K562 (cell line): ENCODE measurements around the gene CENPH. TPM values are rescaled to one million over a fixed set of nuclear protein-coding genes. Genes with fewer than 3 reads are reported as not detected.
"Not testable (repeated sequence)": the region's sequence is repeated elsewhere in the genome, so short reads cannot be mapped to it uniquely, and the experiment has no call there.

Source experiments
- ATAC-seq: fragments of 200-7000 bp; cut with Tn5 transposase; 3 replicates; pipeline ENCODE4 v1.9.1; 2020; ENCODE audit warnings: moderate library complexity
- BruUV-seq: library from RNA; stranded (reverse); fragments of 400-500 nt; replicated peaks from 2 replicates; lab custom pipeline; 2021; lab: Mats Ljungman, UMichigan
- CTCF ChIA-PET: fragments of 300-600 bp; formaldehyde crosslinking; extraction: SDS; loops from one replicate; lab custom pipeline; 2021; ENCODE audit warnings: low intra/inter-chr PET ratio; lab: Yijun Ruan, JAX
- POLR2A ChIA-PET: fragments of 300-600, 350-650 bp; sonication (Branson Sonifier 250); formaldehyde crosslinking; extraction: SDS; loops from one replicate; lab custom pipeline; 2021; ENCODE audit warnings: antibody characterized with exemption, inconsistent platforms; lab: Yijun Ruan, JAX
- DNase-seq, 4 experiments: peaks; one replicate each; pipeline versions ENCODE4 v3.0.0 to v3.0.0-alpha.2; 2011 to 2018; ENCODE audit warnings: low spot score in 3 of 4, mixed read lengths in 3 of 4; ENCODE audit errors: extremely low read depth in 1 of 4
- FAIRE-seq: peaks from 2 replicates; lab custom pipeline; 2011; peaks lifted over from hg19 to GRCh38; lab: Jason Lieb, UNC
- H2AFZ ChIP-seq: 2 replicates; pipeline ENCODE4 v1.6.0; 2011; ENCODE audit warnings: low read depth, low read length, control low read depth, inconsistent platforms
- H3K27ac ChIP-seq: fragments of 200-600 bp; 3 replicates; pipeline ENCODE4 v1.8.0; 2011; ENCODE audit warnings: low read depth, mild to moderate bottlenecking, control low read depth, inconsistent platforms, low read length, moderate library complexity, mixed read lengths; ENCODE audit errors: extremely low read depth
- H3K27me3 ChIP-seq, 2 experiments: fragments of 300-600 bp in 1 of 2; 2 replicates in 1 of 2; 3 replicates in 1 of 2; pipeline versions ENCODE4 v1.6.0 to v1.8.0; 2011; ENCODE audit warnings: inconsistent platforms in 2 of 2, low read length in 2 of 2, mild to moderate bottlenecking in 1 of 2, mixed read lengths in 1 of 2, moderate library complexity in 1 of 2; ENCODE audit not compliant: control insufficient read depth in 2 of 2, insufficient read depth in 2 of 2
- H3K36me3 ChIP-seq: fragments of 300-600 bp; 3 replicates; pipeline ENCODE4 v1.8.0; 2011; ENCODE audit warnings: mild to moderate bottlenecking, low read length, inconsistent platforms; ENCODE audit not compliant: control insufficient read depth, insufficient read depth
- H3K4me1 ChIP-seq, 2 experiments: fragments of 200-600 bp in 1 of 2; replicated peaks in 1 of 2; 2 replicates in 1 of 2; 3 replicates in 1 of 2; pipeline versions ENCODE4 v1.5.1 to v1.8.0; 2011; ENCODE audit warnings: inconsistent platforms in 2 of 2, low read length in 2 of 2, mild to moderate bottlenecking in 1 of 2, mixed read lengths in 1 of 2, moderate library complexity in 1 of 2; ENCODE audit not compliant: control insufficient read depth in 2 of 2, insufficient read depth in 2 of 2
- H3K4me2 ChIP-seq: 2 replicates; pipeline ENCODE4 v1.6.1; 2011; ENCODE audit warnings: low read length, control low read depth, inconsistent platforms, mixed read lengths; ENCODE audit not compliant: insufficient read depth
- H3K4me3 ChIP-seq: fragments of 200-600 bp; sonication (generic), shearing (Covaris generic); 2 replicates; pipeline ENCODE4 v1.5.1; 2016; ENCODE audit warnings: control low read depth, inconsistent platforms
- H3K79me2 ChIP-seq: fragments of 200-600 bp; 3 replicates; pipeline ENCODE4 v1.8.0; 2011; ENCODE audit warnings: low read length, inconsistent platforms; ENCODE audit not compliant: control insufficient read depth, insufficient read depth
- H3K9ac ChIP-seq, 2 experiments: 2 replicates each; pipeline versions ENCODE4 v1.6.0 to v1.6.1; 2011; ENCODE audit warnings: low read depth in 2 of 2, low read length in 2 of 2, control low read depth in 1 of 2, inconsistent platforms in 1 of 2, mild to moderate bottlenecking in 1 of 2, mixed read lengths in 1 of 2; ENCODE audit not compliant: insufficient read depth in 1 of 2
- H3K9me1 ChIP-seq: one replicate; pipeline ENCODE4 v1.6.0; 2011; ENCODE audit warnings: inconsistent platforms, mild to moderate bottlenecking, low read length, moderate library complexity; ENCODE audit not compliant: control insufficient read depth, insufficient read depth
- H3K9me3 ChIP-seq: replicated peaks from 2 replicates; pipeline ENCODE4 v1.5.1; 2011; ENCODE audit warnings: low read depth, low read length, inconsistent platforms; ENCODE audit not compliant: control insufficient read depth, insufficient read depth
- H4K20me1 ChIP-seq: replicated peaks from 2 replicates; pipeline ENCODE4 v1.6.1; 2011; ENCODE audit warnings: low read length, inconsistent platforms, mixed read lengths; ENCODE audit not compliant: control insufficient read depth, insufficient read depth
- BCOR ChIP-seq: fragments of 450-650 bp; IDR thresholded peaks from 2 replicates; pipeline ENCODE4 v1.6.1; 2016
- BRD9 ChIP-seq: fragments of 450-650 bp; IDR thresholded peaks from 2 replicates; pipeline ENCODE4 v1.6.1; 2018; ENCODE audit warnings: low read depth; ENCODE audit not compliant: partially characterized antibody
- CBFB ChIP-seq: sonication (generic); formaldehyde crosslinking; IDR thresholded peaks from 2 replicates; pipeline ENCODE4 v1.4.0; 2020; ENCODE audit warnings: mild to moderate bottlenecking, missing genetic modification reagents
- EHMT2 ChIP-seq: fragments of 450-650 bp; IDR thresholded peaks from 2 replicates; pipeline ENCODE4 v1.6.1; 2018; ENCODE audit warnings: antibody characterized with exemption
- FOXP1 ChIP-seq: sonication (generic); formaldehyde crosslinking; IDR thresholded peaks from 2 replicates; pipeline ENCODE4 v1.8.0; 2022; ENCODE audit warnings: mild to moderate bottlenecking, missing genetic modification reagents
- HNRNPH1 ChIP-seq: fragments of 200-400 bp; formaldehyde crosslinking; optimal IDR thresholded peaks from 2 replicates; pipeline ENCODE3; 2017; ENCODE audit warnings: low read depth, mild to moderate bottlenecking, low read length, moderate library complexity
- KDM1A ChIP-seq, 2 experiments: fragments of 450-650 bp; IDR thresholded peaks; 2 replicates each; pipeline ENCODE4 v1.6.1; 2016; ENCODE audit warnings: mild to moderate bottlenecking in 2 of 2
- MCM3 ChIP-seq: fragments of 450-650 bp; IDR thresholded peaks from 2 replicates; pipeline ENCODE4 v1.6.1; 2016
- PHF21A ChIP-seq: fragments of 450-650 bp; IDR thresholded peaks from 2 replicates; pipeline ENCODE4 v1.6.1; 2017; ENCODE audit warnings: low read depth, borderline replicate concordance
- RBM25 ChIP-seq: fragments of 200-400 bp; formaldehyde crosslinking; IDR thresholded peaks from 2 replicates; pipeline ENCODE4 v1.6.1; 2018; ENCODE audit warnings: low read length, low read depth, moderate library complexity; ENCODE audit not compliant: severe bottlenecking
- SMARCA5 ChIP-seq: fragments of 450-650 bp; IDR thresholded peaks from 2 replicates; pipeline ENCODE4 v1.6.1; 2016
- SREBF2 ChIP-seq: sonication (generic); formaldehyde crosslinking; IDR thresholded peaks from 2 replicates; pipeline ENCODE4 v1.4.0; 2020; ENCODE audit warnings: mild to moderate bottlenecking, missing genetic modification reagents
- THAP7 ChIP-seq: fragments of 250-450 bp; sonication (Bioruptor Pico); IDR thresholded peaks from 2 replicates; pipeline ENCODE4 v1.5.0; 2021
- TRIM28 ChIP-seq: fragments of 450-650 bp; IDR thresholded peaks from 2 replicates; pipeline ENCODE4 v1.6.1; 2017
- WGBS: fragments of 100-300 bp; shearing (Covaris generic); methylation state at CpG from one replicate; pipeline ENCODE4 v1.1.6; 2016; ENCODE audit warnings: low coverage, mixed read lengths; ENCODE audit not compliant: insufficient coverage; ENCODE audit errors: missing lambda C conversion rate; 5-methylcytosine and 5-hydroxymethylcytosine counted together
- in situ Hi-C: fragments of 300-500 bp; cut with MboI; formaldehyde crosslinking; loops from 4 replicates; pipeline ENCODE4 v1.15.0; 2018; ENCODE audit warnings: inconsistent platforms, mixed read lengths
- intact Hi-C: fragments of 100-400 bp; cut with micrococcal nuclease; formaldehyde crosslinking; loops from 2 replicates; pipeline ENCODE4 v1.14.2; 2022
- polyA plus RNA-seq, 8 experiments: library from polyadenylated mRNA; depleted of rRNA in 4 of 8; stranded (reverse) in 5 of 8; unstranded in 3 of 8; fragments of >200 nt; fragmentation: Nextera tagmentation in 2 of 8; fragmentation: Illumina TruSeq in 1 of 8; extraction: Ambion mirVana in 2 of 8; extraction: Trizol in 1 of 8; gene quantifications; 2 replicates each; pipeline versions ENCODE4 v1.2.1 to v1.2.3, GENCODE V29; 2011 to 2014; ENCODE audit warnings: inconsistent platforms in 1 of 8, missing spikeins in 1 of 8
- total RNA-seq, 7 experiments: library from RNA; depleted of rRNA in 6 of 7; stranded (reverse); fragments of >200 nt in 6 of 7; fragmentation: Illumina TruSeq in 2 of 7; extraction: Trizol in 2 of 7; gene quantifications; 2 replicates each; pipeline versions ENCODE4 v1.2.1 to v1.2.3, GENCODE V29; 2011 to 2021; ENCODE audit warnings: low replicate concordance in 1 of 7

CENPH gene
- total and polyA plus RNA-seq, 9 of the 15 experiments (the other 6 are each of a cell fraction or from before 2014, with no cell fraction given) = 10.5 to 124 (median 74.9) TPM

- peak; percentile 84 for TF ChIP-seq RBM25
- no peak for TF ChIP-seq CBFB (CRISPR knock-in tag)
- no peak for TF ChIP-seq SREBF2 (CRISPR knock-in tag)
- no peak for TF ChIP-seq BRD9
- no peak for TF ChIP-seq MCM3
- peak in 1 of 2 experiments; percentile 48; a peak in 1 of 4 replicates for TF ChIP-seq KDM1A (IDR thresholded peaks at IDR 0.05)
- no peak for TF ChIP-seq EHMT2
- no peak for TF ChIP-seq HNRNPH1
- TF ChIP-seq SMARCA5 = peak; percentile 69; the same call in 1 of the 2 replicates
- no peak for TF ChIP-seq FOXP1 (CRISPR knock-in tag)
- TF ChIP-seq TRIM28 = peak; percentile 73; the same call in 1 of the 2 replicates
- TF ChIP-seq BCOR = peak; percentile 78
- no peak for TF ChIP-seq THAP7 (CRISPR knock-in tag)
- no peak for TF ChIP-seq PHF21A
- no TSS peak for BruUV-seq
- Histone ChIP-seq H3K9me3 (no peaks in the 10 kb centered on the region), H3K27ac (no peak overlapping the region), H3K9me1 (no peaks in the 10 kb centered on the region), H3K4me3 (no peak overlapping the region), H3K79me2 (no peaks in the 10 kb centered on the region), H3K27me3 (no peaks in the 10 kb centered on the region), H3K36me3 (no peaks in the 10 kb centered on the region), H3K4me1 (no peaks in the 10 kb centered on the region), H3K9ac (no peak overlapping the region), H4K20me1 (no peaks in the 10 kb centered on the region), H2AFZ (no peak overlapping the region), H3K4me2 (no peak overlapping the region)
- intact Hi-C loops = no loop called here
- no peak for ATAC-seq
- no peak for DNase-seq
- WGBS = 11% methylated on average over 1 of the region's 1 CpG
- FAIRE-seq = no peak
- in situ Hi-C loops = no loop called here
- ChIA-PET CTCF (no interaction called here), POLR2A (interaction anchor here (0.5 to 0.6 kb wide), 2 partner anchors 11 to 117 kb away, joined by 3 to 4 read pairs; no protein-coding TSS in a partner anchor)
Measured at GRCh38 chr5:69140827-69141226, 48.6 kb upstream of the CENPH start.

- H3K27ac ChIP-seq, ATAC-seq, H3K36me3 ChIP-seq, intact Hi-C loops, in situ Hi-C loops, FAIRE-seq, H3K9me1 ChIP-seq, H3K27me3 ChIP-seq, H3K4me3 ChIP-seq, H2AFZ ChIP-seq, H3K4me2 ChIP-seq, DNase-seq, H3K9ac ChIP-seq, CTCF ChIA-PET, BruUV-seq, H3K4me1 ChIP-seq, H4K20me1 ChIP-seq, H3K79me2 ChIP-seq, H3K9me3 ChIP-seq: not testable (repeated sequence)
- WGBS = 77% methylated on average over 7 of the region's 7 CpGs
- POLR2A ChIA-PET = interaction anchor here (1.1 kb wide), 1 partner anchor 13 kb away, joined by 3 read pairs; no protein-coding TSS in a partner anchor
Measured at GRCh38 chr5:69148576-69148975, 40.8 kb upstream of the CENPH start.
